SH-SY5Y (cell line): ENCODE data around the gene KLRC2.

Experiments used
- GATA2 ChIP-seq: IDR thresholded peaks from 2 replicates; pipeline ENCODE4 v1.6.1; 2011; ENCODE audit warnings: mild to moderate bottlenecking, low read depth, low read length
- GATA3 ChIP-seq: IDR thresholded peaks from 2 replicates; pipeline ENCODE4 v1.6.1; 2011; ENCODE audit warnings: low read depth, mild to moderate bottlenecking, low read length, moderate library complexity

DNA sequence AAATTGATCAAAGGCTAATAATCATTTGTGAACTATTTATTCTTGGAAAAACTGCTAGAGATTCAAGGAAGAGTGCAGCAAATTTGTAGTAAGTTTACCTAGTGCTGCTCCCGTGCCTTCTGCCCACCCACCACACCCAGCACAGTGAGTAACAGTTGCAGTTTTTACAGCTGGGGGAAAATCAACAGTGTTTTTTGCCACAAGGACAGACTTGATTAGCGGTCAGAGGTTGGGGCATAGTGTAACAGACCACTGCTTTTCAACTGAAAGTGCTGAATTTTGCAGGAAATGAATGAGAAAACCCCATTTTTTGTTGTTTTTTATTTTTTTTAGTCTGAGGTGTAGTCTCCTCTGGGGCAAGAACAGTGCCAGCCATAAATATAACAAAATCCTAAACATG lies 38.5 kb downstream of the KLRC2 start:
- TF ChIP-seq GATA2 (no peak), GATA3 (no peak)
